NOMO-1 treated with dmso at 0.1 percent for 144 hours (cell line): ENCODE data around the gene MCUR1.
"Not testable (repeated sequence)": the region's sequence is repeated elsewhere in the genome, so short reads cannot be mapped to it uniquely, and the experiment has no call there.

Experiments
- DNase-seq: peaks from one replicate; lab custom pipeline; 2025; ENCODE audit not compliant: unreplicated experiment; lab: John Stamatoyannopoulos, UW

MCUR1 gene

DNA sequence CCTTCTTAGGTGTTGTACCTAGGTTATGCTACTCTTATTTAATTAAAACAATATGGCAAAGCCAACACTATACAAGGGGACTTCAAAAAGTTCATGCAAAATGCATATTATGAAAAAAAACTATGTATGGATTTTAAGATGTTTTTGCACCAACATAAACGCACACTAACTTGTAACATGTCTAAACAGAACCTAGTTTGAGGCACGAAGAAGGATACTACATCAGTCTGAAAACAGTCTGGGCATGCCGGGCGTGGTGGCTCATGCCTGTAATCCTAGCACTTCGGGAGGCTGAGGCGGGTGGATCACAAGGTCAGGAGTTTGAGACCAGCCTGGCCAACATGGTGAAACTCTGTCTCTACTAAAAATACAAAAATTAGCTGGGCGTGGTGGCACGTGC, 34.2 kb downstream of the MCUR1 start:
- DNase-seq: not testable (repeated sequence)

DNA sequence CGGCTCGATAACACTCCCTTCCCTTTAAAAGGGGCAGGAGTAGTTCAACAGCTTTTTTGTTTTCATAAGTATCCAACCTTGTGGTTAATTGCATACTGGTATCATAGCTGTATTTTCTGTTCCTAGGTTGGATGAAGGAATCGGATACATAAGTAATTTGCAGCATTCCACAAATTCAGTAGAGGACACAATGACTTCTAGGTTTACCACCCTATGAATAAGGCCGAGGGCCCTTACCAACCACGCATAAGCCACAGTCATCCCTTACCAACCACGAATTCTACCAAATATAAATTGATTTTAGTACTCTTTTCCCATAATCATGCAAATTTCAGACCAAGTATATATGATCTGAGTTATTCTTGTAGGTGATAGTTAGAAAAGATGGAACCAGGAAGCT, 36.3 kb downstream of the MCUR1 start:
- no peak for DNase-seq

DNA sequence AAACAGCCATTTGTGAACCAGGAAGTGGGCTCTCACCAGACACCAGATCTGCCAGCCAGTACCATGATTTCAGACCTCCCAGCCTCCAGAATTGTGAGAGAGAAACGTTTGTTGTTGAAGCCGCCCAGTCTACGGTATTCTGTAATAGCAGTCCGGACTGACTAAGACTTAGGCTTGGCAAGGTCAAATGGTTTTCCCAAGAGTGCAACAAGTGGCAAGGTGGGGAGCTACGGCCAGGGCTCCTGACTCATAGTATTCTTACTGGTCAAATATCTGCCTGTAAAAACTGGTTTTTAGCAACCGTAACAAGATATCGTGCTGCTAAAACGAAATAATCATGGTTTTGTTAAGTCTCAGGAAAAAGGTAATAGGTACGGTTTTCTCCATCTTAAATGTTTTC, 37.8 kb downstream of the MCUR1 start:
- no peak for DNase-seq

DNA sequence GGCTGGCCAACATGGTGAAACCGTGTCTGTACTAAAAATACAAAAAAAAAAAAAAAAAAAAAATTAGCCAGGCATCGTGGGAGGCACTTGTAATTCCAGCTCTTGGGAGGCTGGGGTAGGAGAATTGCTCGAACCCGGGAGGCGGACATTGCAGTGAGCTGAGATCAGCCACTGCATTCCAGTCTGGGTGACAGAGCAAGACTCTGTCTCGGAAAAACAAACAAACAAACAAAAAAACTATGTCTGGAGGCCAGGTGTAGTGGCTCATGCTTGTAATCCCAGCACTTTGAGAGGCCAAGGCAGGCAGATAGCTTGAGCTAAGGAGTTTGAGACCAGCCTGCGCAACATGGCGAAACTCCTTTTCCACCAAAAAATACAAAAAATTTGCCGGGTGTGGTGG, 38.9 kb downstream of the MCUR1 start:
- DNase-seq: not testable (repeated sequence)

DNA sequence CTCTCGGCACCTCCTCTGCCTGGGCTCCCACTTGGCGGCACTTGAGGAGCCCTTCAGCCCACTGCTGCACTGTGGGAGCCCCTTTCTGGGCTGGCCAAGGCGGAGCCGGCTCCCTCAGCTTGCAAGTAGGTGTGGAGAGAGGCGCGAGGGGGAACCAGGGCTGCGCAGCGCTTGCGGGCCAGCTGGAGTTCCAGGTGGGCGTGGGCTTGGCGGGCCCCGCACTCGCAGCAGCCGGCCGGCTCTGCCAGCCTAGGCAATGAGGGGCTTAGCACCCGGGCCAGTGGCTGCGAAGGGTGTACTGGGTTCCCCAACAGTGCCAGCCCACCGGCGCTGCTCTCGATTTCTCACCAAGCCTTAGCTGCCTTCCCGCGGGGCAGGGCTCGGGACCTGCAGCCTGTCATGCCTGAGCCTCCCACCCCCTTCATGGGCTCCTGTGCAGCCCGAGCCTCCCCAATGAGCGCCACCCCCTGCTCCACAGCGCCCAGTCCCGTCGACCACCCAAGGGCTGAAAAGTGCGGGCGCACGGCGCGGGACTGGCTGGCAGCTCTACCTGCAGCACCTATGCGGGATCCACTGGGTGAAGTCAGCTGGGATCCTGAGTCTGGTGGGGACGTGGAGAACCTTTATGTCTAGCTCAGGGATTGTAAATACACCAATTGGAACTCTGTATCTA, 41.9 kb downstream of the MCUR1 start:
- DNase-seq: not testable (repeated sequence)

DNA sequence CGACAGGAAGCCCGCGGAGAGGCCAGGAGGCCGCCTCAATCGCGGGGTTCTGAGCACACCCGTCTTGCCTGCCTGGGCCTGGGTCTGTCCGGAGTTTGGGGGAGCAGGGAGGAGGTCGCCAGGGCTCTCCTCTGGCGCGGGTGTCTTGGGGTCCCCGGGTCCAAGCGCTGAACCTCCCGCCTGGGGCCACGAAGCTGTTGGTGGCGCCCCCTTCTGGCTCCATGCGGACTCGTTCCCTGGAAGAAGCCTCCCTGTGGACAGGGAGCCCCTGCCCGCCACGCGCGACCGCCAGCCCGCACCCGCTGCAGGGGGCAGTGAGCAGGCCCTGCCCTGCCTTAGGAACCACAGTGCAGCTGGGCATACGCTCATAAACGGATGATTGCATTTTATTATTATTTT, 44.7 kb downstream of the MCUR1 start:
- no peak for DNase-seq

DNA sequence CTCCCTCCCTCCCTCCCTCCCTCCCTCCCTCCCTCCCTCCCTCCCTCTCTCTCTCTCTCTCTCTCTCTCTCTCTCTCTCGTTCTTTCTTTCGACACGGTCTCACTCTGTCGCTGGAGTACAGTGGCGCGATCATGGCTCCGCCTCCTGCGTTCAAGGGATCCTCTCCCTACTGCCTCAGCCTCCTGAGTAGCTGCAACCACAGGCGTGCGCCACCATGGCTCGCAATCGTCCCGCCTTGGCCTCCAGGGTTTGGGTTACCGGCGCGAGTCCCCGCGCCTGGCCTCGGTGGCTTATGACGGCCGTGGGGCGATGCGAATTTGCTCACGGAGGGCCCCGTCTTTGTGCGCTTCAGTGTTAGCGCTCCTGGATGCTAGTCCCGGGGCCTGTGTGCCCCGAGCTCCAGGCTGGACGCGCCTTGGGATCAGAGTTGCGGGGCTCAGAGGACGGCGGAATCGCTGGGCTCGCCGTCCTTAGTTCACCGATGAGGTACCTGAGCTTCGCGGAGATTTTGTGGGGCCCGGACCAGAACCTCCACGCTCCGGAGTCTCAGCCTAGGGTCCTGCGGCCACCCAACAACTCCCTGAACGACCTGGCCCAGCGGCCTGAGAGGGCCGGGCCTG, 45.2 kb downstream of the MCUR1 start:
- DNase-seq: no peak

DNA sequence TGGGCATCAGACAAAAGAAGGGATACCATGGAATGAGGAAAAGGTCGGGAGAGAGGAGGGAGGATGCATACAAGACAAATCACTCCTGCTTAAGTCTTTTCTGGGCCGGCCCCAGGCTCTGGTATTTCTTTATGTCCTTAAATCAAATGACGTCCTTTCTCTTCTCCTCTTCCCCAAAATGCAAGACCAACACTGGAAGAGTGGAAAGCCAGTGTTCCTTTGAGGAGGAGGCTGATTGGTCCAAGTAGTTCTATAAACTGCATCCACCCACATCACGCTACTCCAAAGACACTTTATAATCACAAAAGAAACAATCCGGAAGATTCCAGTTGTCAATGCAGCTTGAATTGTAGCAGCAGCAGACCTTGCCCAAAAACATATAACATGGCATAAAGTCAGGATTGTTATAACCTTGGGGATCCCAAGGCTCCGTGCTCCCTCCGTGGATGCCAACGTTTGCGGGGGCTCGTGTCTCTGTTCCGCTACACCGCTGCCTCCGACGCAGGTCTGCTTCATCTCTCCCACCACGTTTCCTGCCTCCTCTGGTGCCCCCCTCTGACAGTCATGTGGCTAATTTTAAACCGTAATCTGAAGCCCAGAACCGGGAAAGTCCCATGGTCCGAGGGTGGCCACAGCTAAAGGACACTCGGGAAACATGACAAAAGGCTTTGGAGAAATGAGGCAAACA, 47.1 kb downstream of the MCUR1 start:
- no peak for DNase-seq

DNA sequence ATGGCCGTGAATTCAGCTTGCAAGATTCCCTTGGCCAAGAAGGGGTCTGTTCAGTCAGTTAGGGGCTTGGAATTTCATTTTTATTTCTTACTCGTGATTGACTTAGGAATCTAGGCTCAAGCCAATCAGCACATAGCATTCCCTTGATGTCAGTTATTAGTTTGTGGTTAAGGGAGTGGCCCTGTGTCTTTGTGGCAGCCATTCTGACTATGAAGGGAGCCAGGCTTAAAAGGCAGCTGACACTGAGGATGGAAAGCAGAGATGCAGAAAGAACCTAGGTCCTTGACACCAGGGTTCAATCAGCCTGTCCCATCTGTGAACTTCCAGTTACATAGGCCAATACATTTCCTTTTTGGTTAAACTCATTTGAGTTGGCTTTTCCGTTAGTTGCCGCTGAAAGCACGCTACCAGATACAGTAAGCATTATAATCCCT, 48.1 kb downstream of the MCUR1 start:
- no peak for DNase-seq

DNA sequence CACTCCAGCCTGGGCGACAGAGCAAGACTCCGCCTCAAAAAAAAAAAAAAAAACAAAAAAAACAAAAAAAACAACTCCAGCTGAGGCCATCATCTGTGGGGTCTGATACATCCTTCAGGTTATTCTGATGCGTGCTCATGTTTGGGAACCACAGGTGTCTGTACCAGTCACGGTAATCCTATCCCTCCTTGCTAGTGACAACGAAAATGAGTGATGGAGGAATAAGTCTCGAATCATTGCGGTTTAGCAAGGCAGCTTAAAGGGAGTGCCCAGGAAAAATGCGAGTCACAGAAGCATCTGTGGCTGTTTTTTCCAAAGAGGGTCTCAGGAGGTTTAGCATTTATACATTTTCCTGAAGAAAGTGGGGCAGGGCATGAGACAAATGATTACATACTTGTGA, 48.8 kb downstream of the MCUR1 start:
- DNase-seq: no peak

DNA sequence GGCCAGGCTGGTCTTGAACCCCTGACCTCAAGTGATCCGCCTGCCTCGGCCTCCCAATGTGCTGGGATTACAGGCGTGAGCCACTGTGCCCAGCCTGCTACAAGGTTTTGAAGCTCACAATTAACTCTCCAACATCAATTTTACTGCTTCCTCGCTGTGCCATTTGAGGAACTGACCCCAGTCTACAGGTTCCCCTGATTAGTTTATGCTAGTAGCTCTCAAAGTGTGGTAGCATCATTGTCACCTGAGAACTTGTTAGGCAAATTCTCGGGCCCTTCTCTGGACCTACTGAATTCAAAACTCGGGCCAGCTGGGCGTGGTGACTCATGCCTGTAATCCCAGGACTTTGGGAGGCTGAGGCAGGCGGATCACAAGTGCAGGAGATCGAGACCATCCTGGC, 49.4 kb downstream of the MCUR1 start:
- DNase-seq: peak; percentile 7

DNA sequence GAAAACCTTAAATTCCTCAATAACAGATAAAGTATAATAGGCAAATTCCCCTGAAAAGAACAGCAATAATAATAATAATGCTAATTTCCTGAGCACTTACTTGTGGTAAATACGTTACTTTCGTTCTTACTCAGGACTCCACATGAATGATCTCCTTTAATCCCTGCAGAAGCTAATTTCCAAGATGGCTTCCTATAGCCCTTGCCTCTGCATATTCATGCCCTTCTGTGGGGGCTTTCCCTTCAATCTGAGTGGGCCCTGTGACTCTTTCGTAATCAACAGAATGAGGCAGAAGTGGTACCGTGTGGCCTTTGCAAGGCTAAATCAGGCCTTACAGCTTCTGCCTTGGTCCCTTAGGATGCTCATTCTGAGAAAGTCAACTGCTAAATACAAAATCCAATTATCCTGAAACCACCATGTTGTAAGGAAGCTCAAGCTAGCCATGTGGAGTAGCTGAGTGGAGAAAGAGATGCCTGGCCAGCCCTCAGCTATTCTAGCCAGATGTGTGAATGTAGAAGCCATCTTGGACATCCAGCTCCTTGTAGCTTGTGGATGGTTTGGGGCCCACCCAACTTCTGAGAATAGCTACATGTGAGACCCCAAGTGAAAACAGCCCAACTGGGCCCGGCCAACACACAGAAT, 50.5 kb downstream of the MCUR1 start:
- no peak for DNase-seq

DNA sequence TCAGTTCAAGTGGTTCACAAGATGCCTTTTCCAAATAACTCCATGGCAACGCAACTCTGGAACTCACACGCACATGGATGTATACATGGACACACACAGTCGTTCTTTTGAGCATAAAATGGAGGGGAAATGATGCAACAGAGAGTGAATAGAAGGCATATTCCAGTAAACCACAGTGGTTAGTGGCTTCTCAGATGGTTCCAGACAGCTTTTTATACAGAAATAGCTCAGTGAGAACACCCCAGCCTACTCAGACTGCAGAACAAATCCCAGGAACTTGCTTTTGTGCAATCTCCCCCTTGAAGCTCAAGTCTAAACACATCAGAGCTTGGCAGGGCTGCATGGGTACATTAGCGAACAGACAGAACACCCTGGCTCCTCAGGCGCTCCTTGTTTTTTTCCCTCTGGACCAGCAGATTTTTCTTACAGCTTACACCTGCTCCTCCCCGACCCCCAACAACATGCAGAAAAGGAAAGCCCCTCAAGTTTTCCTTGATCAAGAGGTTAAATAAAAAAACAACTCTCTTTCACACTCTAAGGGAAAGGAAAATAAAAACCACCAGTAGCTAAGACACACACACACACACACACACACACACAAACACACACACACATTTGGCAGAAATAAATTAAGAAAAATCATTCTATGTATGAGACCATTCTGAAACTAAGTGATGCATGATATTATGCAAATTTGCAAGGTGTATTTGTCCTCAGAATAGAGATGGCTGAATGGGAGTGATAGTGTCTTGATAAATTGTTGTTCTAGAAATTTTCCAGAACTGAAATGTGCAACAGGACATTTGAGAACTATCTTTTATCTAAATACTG, 51.5 kb downstream of the MCUR1 start:
- DNase-seq: peak; percentile 82

DNA sequence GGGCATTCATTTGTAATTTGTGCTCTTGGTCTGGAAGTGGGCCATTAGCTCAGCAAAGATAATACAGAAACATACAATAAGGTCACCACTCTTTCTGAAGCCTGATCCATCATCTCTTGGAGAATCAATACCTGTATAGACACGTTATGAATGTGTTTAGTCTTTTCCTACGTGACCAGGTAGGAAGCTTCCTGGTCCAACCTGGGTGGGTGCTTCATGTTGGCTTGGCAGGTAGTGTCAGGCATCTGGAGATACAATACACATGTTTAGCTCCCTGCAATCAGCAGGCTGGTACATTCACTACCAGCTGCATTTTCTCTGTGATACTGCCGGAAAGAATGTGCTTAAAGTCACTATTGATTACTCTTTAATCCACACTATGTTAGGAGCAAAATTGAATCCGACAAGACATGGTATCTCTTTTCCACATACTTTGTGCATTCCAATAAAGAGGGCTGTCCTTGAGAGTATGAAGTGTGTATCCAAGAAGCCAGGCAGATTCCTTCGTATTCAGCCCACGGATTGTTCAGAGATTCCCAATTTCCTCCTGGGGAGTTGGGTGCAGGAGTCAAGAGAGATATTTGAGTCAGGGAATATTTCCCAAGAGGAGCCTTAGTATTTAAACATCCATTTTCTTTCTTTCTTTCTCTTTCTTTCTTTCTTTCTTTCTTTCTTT, 52.9 kb downstream of the MCUR1 start:
- DNase-seq: no peak

DNA sequence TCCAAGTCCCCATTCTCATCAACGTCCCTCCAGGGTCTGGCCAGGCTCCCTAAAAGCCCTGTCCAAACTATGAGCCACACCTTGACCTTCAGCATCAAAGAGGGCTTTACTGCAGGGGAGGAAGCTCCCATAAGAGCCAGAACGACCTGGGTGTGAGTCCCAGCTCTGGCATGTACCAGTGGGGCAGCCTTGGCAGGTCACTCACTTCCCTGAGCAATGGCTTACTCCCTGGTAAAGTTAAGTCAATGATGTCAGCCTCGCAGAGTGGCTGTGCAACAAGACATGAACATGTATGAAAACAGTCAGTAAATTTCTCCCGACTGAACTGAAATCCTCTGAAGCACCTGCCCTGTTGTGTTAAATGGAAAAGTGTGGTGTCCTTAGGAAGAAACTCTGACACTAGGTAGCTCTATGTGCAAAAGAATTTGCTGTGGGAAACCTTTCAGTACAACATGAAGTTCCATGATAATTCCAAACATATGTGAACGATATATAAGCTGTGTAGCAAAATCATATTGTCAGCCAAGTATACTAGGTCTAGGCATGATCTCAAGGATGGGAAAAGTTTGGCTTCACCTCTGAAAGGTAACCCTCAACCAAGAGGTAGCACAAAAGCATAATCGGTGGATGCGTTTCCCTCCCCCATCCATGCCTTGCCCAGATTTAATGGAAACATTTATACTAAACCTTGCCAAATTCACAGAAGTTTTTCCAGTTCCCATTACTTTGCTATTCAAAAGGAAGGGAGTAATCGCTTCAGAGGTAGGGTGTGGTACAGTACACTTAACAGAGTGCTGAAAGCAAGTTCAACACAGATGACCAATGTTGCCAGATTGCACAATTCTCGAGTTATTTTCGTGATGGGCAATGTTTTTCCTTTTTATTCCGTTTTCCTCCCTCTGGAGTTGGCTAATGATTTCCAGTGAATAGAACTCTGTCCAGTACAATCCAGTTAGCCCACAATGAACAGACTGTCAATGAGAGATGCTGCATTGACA, 53.8 kb downstream of the MCUR1 start:
- no peak for DNase-seq

DNA sequence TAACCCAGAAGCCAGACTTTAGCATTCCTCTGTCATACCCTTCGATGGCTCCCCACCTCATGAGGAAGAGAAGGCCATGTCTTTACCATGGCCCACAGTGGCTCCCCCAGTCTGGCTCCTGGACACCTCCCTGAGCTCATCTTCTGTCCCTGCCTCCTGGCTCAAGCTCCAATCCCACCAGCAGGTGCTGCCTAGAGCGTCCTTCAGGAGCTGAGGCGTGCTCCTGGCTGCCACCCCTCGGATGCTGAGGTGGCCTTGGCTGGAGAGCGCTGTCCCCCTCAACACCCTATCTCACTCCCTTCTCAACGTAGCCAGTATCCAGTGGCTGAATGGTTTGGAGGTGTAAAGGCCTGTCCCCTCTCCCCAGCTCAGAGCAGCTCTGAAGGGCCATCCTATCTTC, 55.3 kb downstream of the MCUR1 start:
- no peak for DNase-seq

DNA sequence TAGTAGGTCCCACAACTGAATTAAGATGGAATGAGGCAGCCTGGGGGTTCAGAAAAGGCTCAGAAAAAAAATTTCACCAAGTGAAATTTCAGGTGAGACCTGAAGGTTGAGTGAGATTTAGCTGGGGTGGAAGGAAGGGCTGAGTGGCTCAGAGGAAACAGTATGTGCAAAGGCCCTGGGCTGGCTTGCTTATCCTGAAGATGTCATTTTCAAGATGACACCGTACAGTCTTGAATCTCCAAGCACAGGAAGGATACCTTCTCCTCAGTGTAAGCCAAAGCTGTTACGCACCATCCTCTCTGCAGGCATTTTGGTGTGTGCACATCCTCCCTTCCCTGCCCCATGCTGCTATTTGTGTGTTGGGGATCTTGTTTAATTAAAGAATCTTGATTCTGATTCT, 59.7 kb downstream of the MCUR1 start:
- no peak for DNase-seq

DNA sequence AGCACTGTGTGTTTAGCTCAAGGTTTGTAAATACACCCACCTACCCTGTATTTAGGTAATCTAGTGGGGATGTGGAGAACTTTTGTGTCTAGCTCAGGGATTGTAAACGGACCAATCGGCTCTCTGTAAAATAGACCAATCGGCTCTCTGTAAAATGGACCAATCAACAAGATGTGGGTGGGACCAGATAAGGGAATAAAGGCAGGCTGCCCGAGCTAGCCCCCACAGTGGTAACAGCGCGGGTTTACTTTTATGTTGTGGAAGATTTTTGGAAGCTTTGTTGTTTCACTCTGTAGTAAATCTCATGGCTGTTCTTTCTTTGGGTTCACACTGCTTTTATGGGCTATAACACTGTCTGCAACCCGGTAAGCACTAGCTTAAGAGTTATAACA, 70.6 kb downstream of the MCUR1 start:
- DNase-seq: no peak

DNA sequence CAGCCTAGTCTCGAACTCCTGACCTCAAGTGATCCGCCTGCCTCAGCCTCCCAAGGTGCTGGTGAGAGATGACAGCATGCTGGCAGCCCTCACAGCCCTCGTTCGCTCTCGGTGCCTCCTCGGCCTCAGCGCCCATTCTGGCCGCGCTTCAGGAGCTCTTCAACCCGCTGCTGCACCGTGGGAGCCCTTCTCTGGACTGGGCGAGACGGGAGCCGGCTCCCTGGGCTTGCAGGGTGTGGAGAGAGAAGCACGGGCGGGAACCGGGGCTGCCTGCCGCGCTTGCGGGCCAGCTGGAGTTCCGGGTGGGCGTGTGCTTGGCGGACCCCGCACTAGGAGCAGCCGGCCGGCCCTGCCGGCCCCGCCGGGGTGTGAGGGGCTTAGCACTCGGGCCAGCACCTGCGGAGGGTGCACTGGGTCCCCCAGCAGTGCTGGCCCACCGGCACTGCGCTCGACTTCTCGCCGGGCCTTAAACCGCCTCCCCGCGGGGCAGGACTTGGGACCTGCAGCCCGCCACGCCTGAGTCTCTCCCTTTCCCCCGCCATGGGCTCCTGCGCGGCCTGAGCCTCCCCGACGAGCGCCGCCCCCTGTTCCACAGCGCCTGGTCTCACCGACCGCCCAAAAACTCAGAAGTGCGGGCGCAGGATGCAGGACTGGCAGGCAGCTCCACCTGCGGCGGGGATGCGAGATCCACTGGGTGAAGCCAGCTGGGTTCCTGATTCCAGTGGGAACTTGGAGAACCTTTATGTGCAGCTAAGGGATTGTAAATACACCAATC, 71.2 kb downstream of the MCUR1 start:
- DNase-seq: no peak
